Panc1 (cell line): ENCODE measurements around the gene COP1. TPM values are rescaled to one million over a fixed set of nuclear protein-coding genes. Genes with fewer than 3 reads are reported as not detected.

Experiments
- ATAC-seq: fragments of 200-7000 bp; cut with Tn5 transposase; 2 replicates; pipeline ENCODE4 v1.9.1; 2020; ENCODE audit warnings: mild to moderate bottlenecking, moderate library complexity
- BruUV-seq: library from RNA; stranded (reverse); fragments of 400-500 nt; replicated peaks from 2 replicates; lab custom pipeline; 2021; lab: Mats Ljungman, UMichigan
- CTCF ChIA-PET: fragments of 300-600 bp; sonication (Branson Sonifier 250); formaldehyde crosslinking; loops from one replicate; lab custom pipeline; 2022; ENCODE audit warnings: antibody characterized with exemption; lab: Charles Lee
- POLR2A ChIA-PET: fragments of 300-600 bp; sonication (Branson Sonifier 250); formaldehyde crosslinking; loops from one replicate; lab custom pipeline; 2022; ENCODE audit warnings: antibody characterized with exemption; lab: Charles Lee
- DNase-seq: peaks from one replicate; pipeline ENCODE4 v3.0.0-alpha.2; 2010; ENCODE audit warnings: low read depth, low spot score
- H3K27ac ChIP-seq: 2 replicates; pipeline ENCODE4 v1.5.1; 2011; ENCODE audit warnings: mild to moderate bottlenecking, low read length, inconsistent platforms
- H3K27me3 ChIP-seq: fragments of 200-500 bp; sonication (Bioruptor generic); 2 replicates; pipeline ENCODE4 v1.6.0; 2014; ENCODE audit warnings: low read length, inconsistent platforms; ENCODE audit not compliant: control insufficient read depth, insufficient read depth
- H3K36me3 ChIP-seq: fragments of 200-500 bp; sonication (Bioruptor generic); 2 replicates; pipeline ENCODE4 v1.5.1; 2014; ENCODE audit warnings: inconsistent platforms, mild to moderate bottlenecking, low read length, moderate library complexity; ENCODE audit not compliant: control insufficient read depth, insufficient read depth
- H3K4me1 ChIP-seq: 2 replicates; pipeline ENCODE4 v1.5.1; 2011; ENCODE audit warnings: inconsistent platforms, mild to moderate bottlenecking, low read length, moderate library complexity; ENCODE audit not compliant: control insufficient read depth, insufficient read depth
- H3K4me3 ChIP-seq, 2 experiments: 2 replicates each; pipeline ENCODE4 v1.5.1; 2011 to 2012; ENCODE audit warnings: low read depth in 2 of 2, low read length in 2 of 2, mild to moderate bottlenecking in 2 of 2, inconsistent platforms in 1 of 2, moderate library complexity in 1 of 2
- H3K9me3 ChIP-seq: fragments of 200-500 bp; sonication (Bioruptor generic); 2 replicates; pipeline ENCODE4 v1.5.1; 2014; ENCODE audit warnings: low read depth, mild to moderate bottlenecking, inconsistent platforms, low read length, moderate library complexity; ENCODE audit not compliant: control insufficient read depth, insufficient read depth
- POLR2AphosphoS5 ChIP-seq: IDR thresholded peaks from 2 replicates; pipeline ENCODE4 v1.6.1; 2012; ENCODE audit warnings: mild to moderate bottlenecking, low read depth, low read length, moderate library complexity
- SIN3A ChIP-seq: IDR thresholded peaks from 2 replicates; pipeline ENCODE4 v1.6.1; 2012; ENCODE audit warnings: low read depth, mild to moderate bottlenecking, low read length, moderate library complexity, borderline replicate concordance; ENCODE audit not compliant: insufficient read depth
- TCF7L2 ChIP-seq: IDR thresholded peaks from 2 replicates; pipeline ENCODE4 v1.6.1; 2011; ENCODE audit warnings: mild to moderate bottlenecking, low read depth, low read length, inconsistent platforms
- in situ Hi-C: cut with HindIII; loops from 2 replicates; pipeline ENCODE4 v1.10.0; 2016; ENCODE audit warnings: low sequenced_read_pairs, low pct_unique_long_range_greater_than_20kb
- intact Hi-C: fragments of 100-400 bp; cut with micrococcal nuclease; formaldehyde crosslinking; loops from one replicate; pipeline ENCODE4 v1.10.0; 2022; ENCODE audit not compliant: unreplicated experiment
- total RNA-seq: library from RNA; stranded (reverse); gene quantifications from one replicate; pipeline ENCODE4 v1.2.1, GENCODE V29; 2021; ENCODE audit not compliant: unreplicated experiment
- TF ChIP-seq, protein P1 (sequence below): fragments of 450-650 bp; IDR thresholded peaks from 2 replicates; pipeline ENCODE4 v1.5.1; 2017; ENCODE audit warnings: mild to moderate bottlenecking
- TF ChIP-seq, protein P2 (sequence below), 2 experiments: IDR thresholded peaks; 2 replicates each; pipeline ENCODE4 v1.6.1; 2011 to 2012; ENCODE audit warnings: low read depth in 2 of 2, control low read depth in 1 of 2, low read length in 1 of 2, mild to moderate bottlenecking in 1 of 2, moderate library complexity in 1 of 2; ENCODE audit not compliant: insufficient read depth in 1 of 2

COP1 gene
- total RNA-seq, 1 experiment from 2014 or later: 36.5 TPM

DNA sequence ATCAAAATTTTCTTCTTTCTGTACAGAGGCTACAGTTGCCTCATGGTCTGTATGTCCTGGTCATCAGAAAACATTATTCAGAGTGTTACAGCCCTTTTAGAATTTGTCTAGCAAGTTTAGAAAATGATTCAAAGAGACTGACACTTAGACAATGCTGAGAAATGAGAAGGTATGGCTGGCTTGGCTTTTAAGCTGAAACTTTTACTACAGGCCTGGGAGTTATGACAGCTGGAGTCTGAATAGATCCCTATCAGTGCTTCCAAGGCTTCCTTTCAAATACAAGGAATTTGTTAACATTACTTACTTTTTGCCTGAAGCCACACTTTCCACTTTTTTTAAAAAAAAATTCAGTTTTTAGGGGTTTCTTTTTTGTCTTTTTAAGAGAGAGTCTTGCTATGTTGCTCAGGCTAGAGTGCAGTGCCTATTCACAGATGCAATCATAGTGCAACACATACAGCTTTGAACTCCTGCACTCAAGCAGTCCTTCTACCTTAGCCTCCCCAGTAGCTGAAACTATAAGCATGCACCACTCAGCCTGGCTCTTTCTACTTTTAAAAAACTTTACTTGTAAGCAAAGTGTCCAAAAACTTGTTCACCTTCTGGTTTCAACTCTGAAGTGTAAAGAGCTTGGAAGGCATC, 10.5 kb upstream of the COP1 start:
- Histone ChIP-seq H3K27ac (no peak overlapping the region), H3K4me1 (no peaks in the 10 kb centered on the region), H3K36me3 (no peaks in the 10 kb centered on the region), H3K9me3 (no peaks in the 10 kb centered on the region), H3K27me3 (no peaks in the 10 kb centered on the region), H3K4me3 (no peak overlapping the region)
- POLR2A ChIA-PET: no interaction called here
- in situ Hi-C loops (no loop called here), intact Hi-C loops (no loop called here)
- ATAC-seq (no peak), DNase-seq (no peak)
- CTCF ChIA-PET: no interaction called here
- BruUV-seq: no TSS peak
- TF ChIP-seq, protein P1, sequence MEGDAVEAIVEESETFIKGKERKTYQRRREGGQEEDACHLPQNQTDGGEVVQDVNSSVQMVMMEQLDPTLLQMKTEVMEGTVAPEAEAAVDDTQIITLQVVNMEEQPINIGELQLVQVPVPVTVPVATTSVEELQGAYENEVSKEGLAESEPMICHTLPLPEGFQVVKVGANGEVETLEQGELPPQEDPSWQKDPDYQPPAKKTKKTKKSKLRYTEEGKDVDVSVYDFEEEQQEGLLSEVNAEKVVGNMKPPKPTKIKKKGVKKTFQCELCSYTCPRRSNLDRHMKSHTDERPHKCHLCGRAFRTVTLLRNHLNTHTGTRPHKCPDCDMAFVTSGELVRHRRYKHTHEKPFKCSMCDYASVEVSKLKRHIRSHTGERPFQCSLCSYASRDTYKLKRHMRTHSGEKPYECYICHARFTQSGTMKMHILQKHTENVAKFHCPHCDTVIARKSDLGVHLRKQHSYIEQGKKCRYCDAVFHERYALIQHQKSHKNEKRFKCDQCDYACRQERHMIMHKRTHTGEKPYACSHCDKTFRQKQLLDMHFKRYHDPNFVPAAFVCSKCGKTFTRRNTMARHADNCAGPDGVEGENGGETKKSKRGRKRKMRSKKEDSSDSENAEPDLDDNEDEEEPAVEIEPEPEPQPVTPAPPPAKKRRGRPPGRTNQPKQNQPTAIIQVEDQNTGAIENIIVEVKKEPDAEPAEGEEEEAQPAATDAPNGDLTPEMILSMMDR: no peak
- TF ChIP-seq, protein P2, sequence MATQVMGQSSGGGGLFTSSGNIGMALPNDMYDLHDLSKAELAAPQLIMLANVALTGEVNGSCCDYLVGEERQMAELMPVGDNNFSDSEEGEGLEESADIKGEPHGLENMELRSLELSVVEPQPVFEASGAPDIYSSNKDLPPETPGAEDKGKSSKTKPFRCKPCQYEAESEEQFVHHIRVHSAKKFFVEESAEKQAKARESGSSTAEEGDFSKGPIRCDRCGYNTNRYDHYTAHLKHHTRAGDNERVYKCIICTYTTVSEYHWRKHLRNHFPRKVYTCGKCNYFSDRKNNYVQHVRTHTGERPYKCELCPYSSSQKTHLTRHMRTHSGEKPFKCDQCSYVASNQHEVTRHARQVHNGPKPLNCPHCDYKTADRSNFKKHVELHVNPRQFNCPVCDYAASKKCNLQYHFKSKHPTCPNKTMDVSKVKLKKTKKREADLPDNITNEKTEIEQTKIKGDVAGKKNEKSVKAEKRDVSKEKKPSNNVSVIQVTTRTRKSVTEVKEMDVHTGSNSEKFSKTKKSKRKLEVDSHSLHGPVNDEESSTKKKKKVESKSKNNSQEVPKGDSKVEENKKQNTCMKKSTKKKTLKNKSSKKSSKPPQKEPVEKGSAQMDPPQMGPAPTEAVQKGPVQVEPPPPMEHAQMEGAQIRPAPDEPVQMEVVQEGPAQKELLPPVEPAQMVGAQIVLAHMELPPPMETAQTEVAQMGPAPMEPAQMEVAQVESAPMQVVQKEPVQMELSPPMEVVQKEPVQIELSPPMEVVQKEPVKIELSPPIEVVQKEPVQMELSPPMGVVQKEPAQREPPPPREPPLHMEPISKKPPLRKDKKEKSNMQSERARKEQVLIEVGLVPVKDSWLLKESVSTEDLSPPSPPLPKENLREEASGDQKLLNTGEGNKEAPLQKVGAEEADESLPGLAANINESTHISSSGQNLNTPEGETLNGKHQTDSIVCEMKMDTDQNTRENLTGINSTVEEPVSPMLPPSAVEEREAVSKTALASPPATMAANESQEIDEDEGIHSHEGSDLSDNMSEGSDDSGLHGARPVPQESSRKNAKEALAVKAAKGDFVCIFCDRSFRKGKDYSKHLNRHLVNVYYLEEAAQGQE (IDR thresholded peaks at IDR 0.05; ENCODE audit: insufficient read depth in 1 of 2, low read depth in 2 of 2, low read length in 1 of 2): no peak
- TF ChIP-seq POLR2AphosphoS5 (no peak), TCF7L2 (no peak), SIN3A (no peak)

- Histone ChIP-seq H3K27ac (no peak overlapping the region), H3K4me3 (no peak overlapping the region), H3K9me3 (no peaks in the 10 kb centered on the region), H3K36me3 (no peaks in the 10 kb centered on the region), H3K4me1 (no peaks in the 10 kb centered on the region), H3K27me3 (no peaks in the 10 kb centered on the region)
- no peak for TF ChIP-seq POLR2AphosphoS5
- TF ChIP-seq TCF7L2: no peak
- TF ChIP-seq, protein P2 (IDR thresholded peaks at IDR 0.05; ENCODE audit: insufficient read depth in 1 of 2, low read depth in 2 of 2, low read length in 1 of 2): no peak
- TF ChIP-seq, protein P1: no peak
- TF ChIP-seq SIN3A: no peak
- CTCF ChIA-PET: no interaction called here
- in situ Hi-C loops: no loop called here
- POLR2A ChIA-PET: no interaction called here
- DNase-seq (no peak), ATAC-seq (no peak)
- no TSS peak for BruUV-seq
- intact Hi-C loops: no loop called here
Measured at GRCh38 chr1:176216031-176216430, 8.9 kb upstream of the COP1 start.
